Sigmoid colon (tissue), 4 donors: ENCODE measurements around the gene PIKFYVE.

Experiments
- CTCF ChIP-seq, 4 experiments: fragments of 450-650 bp in 3 of 4; fragments of 200-600 bp in 1 of 4; IDR thresholded peaks; one replicate each; pipeline ENCODE4 v1.5.1; 2016 to 2019; ENCODE audit warnings: antibody characterized with exemption in 4 of 4, mild to moderate bottlenecking in 3 of 4, moderate library complexity in 2 of 4
- POLR2A ChIP-seq, 2 donors: fragments of 450-650 bp; IDR thresholded peaks; one replicate each; pipeline ENCODE4 v1.6.1; 2016; ENCODE audit warnings: antibody characterized with exemption in 2 of 2, mild to moderate bottlenecking in 2 of 2, moderate library complexity in 2 of 2
- POLR2AphosphoS5 ChIP-seq, 4 donors: sonication (generic); formaldehyde crosslinking; IDR thresholded peaks; one replicate each; pipeline ENCODE4 v1.6.1; 2017; ENCODE audit warnings: antibody characterized with exemption in 4 of 4

- TF ChIP-seq CTCF (IDR thresholded peaks at IDR 0.05): no peak
- TF ChIP-seq POLR2AphosphoS5 (IDR thresholded peaks at IDR 0.05): no peak
- TF ChIP-seq POLR2A (IDR thresholded peaks at IDR 0.05): no peak
These were observed 38.1 kb downstream of the PIKFYVE start for GRCh38 chr2:208304157-208304556.
